Heart left ventricle (tissue), 16 donors: Measurements from ENCODE around the gene TYSND1. TPM values are rescaled to one million over a fixed set of nuclear protein-coding genes. Genes with fewer than 3 reads are reported as not detected.
A peak's percentile ranks its signal among the peaks of the same experiment; 100 is the strongest.

ENCODE experiments used
- ATAC-seq, 4 donors: fragments of 200-7000 bp; cut with Tn5 transposase; one replicate each; pipeline ENCODE4 v1.9.1; 2020 to 2022; ENCODE audit warnings: moderate library complexity in 4 of 4, mild to moderate bottlenecking in 3 of 4, moderate number of reproducible peaks in 1 of 4
- DNase-seq, 5 donors: peaks; one replicate each; pipeline ENCODE4 v3.0.0-alpha.2; 2020
- H3K27ac ChIP-seq, 12 donors: fragments of 200-600 bp; sonication (generic) in 4 of 12; one replicate each; pipeline versions ENCODE4 v1.5.0 to v1.8.0; 2016 to 2022; ENCODE audit warnings: mild to moderate bottlenecking in 2 of 12
- H3K27me3 ChIP-seq, 9 donors: fragments of 200-600 bp; sonication (generic) in 2 of 9; one replicate each; pipeline versions ENCODE4 v1.5.1 to v1.8.0; 2016 to 2022; ENCODE audit warnings: mild to moderate bottlenecking in 3 of 9
- H3K36me3 ChIP-seq, 9 donors: fragments of 200-600 bp; sonication (generic) in 2 of 9; one replicate each; pipeline versions ENCODE4 v1.5.0 to v1.8.0; 2018 to 2022; ENCODE audit warnings: mild to moderate bottlenecking in 2 of 9
- H3K4me1 ChIP-seq, 12 donors: fragments of 200-600 bp; sonication (generic) in 4 of 12; one replicate each; pipeline versions ENCODE4 v1.5.0 to v1.8.0; 2016 to 2022; ENCODE audit warnings: mild to moderate bottlenecking in 3 of 12
- H3K4me3 ChIP-seq, 12 donors: fragments of 200-600 bp; sonication (generic) in 4 of 12; one replicate each; pipeline versions ENCODE4 v1.5.0 to v1.8.0; 2017 to 2022; ENCODE audit warnings: mild to moderate bottlenecking in 9 of 12, moderate library complexity in 4 of 12
- H3K9me3 ChIP-seq, 12 donors: fragments of 200-600 bp; sonication (generic) in 4 of 12; one replicate each; pipeline versions ENCODE4 v1.5.0 to v1.8.0; 2016 to 2022; ENCODE audit warnings: mild to moderate bottlenecking in 1 of 12
- POLR2A ChIP-seq, 2 donors: fragments of 450-650 bp; IDR thresholded peaks; one replicate each; pipeline ENCODE4 v1.6.1; 2017; ENCODE audit warnings: antibody characterized with exemption in 2 of 2, mild to moderate bottlenecking in 2 of 2, moderate library complexity in 2 of 2
- WGBS, 4 donors: extraction: QIAGEN DNeasy Blood & Tissue Kit in 2 of 4; methylation state at CpG; one replicate each; pipeline versions ENCODE4 v1.1.5 to v1.1.7; 2013 to 2018; 5-methylcytosine and 5-hydroxymethylcytosine counted together
- intact Hi-C, 10 donors: fragments of 100-400 bp; cut with DNase I; formaldehyde crosslinking; loops; one replicate each; pipeline versions ENCODE4 v1.11.1 to v1.14.2; 2022
- long read RNA-seq, 3 donors: library from polyadenylated mRNA; unstranded; transcript quantifications; one replicate each; pipeline ENCODE4 v2.0.0, GENCODE V29; 2020 to 2021
- polyA plus RNA-seq, 2 donors: library from polyadenylated mRNA; stranded (reverse); fragments of 200-250 nt; gene quantifications; one replicate each; pipeline ENCODE4 v1.2.3, GENCODE V29; 2013
- total RNA-seq, 9 donors: library from RNA; depleted of rRNA in 2 of 9; stranded (reverse); fragments of >200 nt in 2 of 9; fragmentation: NEBNext Ultra II Directional in 3 of 9; extraction: Animal tissue kit (Norgen Biotek cat#: 25700) in 3 of 9; gene quantifications; one replicate each; pipeline versions ENCODE4 v1.1.0 to v1.2.4, GENCODE V29; 2016 to 2023
- TF ChIP-seq, protein P1 (sequence below), 12 donors: fragments of 200-600 bp; sonication (generic) in 4 of 12; IDR thresholded peaks; one replicate each; pipeline versions ENCODE4 v1.5.0 to v1.8.0; 2018 to 2022; ENCODE audit warnings: antibody characterized with exemption in 12 of 12, mild to moderate bottlenecking in 5 of 12
- donor health status: ischemic (EF 13 %, LVEDD 7.1; RV severe dilation, severe dysfunction).
- donor health status: healthy with polysubstance abuse.
- donor health status: DM: no; HTN: yes; CAD: no.
- donor health status: DM: no; HTN: no; CAD: no.
- donor health status: ischemic (EF 25% LVEDD 6.9; RV normal size, moderate dysfunction).
- donor health status: ischemic (EF 25% LVEDD 5.7; RV mildly dilated, moderate dysfunction).
- donor health status: healthy.
- donor health status: DM: yes; HTN: yes; CAD: no.
- donor health status: ischemic (EF 35%, LVEDD 5.7; RV mildly dilated, moderate dysfunction).
- donor health status: nonischemic (EF 11% LVEDD 7.7; RV severe dilation, severe dysfunction).
- donor health status: DM: yes; HTN: yes; CAD: no.
- donor health status: PGD.
- donor health status: ischemic (EF 29% LVEDD 5.4; RV normal size, mild dysfunction).
- donor health status: nonischemic (EF 23%, LVEDD 6.1; RV moderate dilation, normal function).

The TYSND1 gene, protein sequence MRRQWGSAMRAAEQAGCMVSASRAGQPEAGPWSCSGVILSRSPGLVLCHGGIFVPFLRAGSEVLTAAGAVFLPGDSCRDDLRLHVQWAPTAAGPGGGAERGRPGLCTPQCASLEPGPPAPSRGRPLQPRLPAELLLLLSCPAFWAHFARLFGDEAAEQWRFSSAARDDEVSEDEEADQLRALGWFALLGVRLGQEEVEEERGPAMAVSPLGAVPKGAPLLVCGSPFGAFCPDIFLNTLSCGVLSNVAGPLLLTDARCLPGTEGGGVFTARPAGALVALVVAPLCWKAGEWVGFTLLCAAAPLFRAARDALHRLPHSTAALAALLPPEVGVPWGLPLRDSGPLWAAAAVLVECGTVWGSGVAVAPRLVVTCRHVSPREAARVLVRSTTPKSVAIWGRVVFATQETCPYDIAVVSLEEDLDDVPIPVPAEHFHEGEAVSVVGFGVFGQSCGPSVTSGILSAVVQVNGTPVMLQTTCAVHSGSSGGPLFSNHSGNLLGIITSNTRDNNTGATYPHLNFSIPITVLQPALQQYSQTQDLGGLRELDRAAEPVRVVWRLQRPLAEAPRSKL
- total RNA-seq (1 to 10 TPM; 3.9 to 9.6 (median 5.4) TPM), polyA plus RNA-seq (1 to 10 TPM; 2.5 to 4.3 TPM)
- long read RNA-seq, donor 1, transcript TYSND1-201 (4 exons, 3,644 nt): major isoform, 8 of 21 reads
- long read RNA-seq, donor 1, partial matches to known transcripts: 5 of 21 reads
- long read RNA-seq, donor 1, other reads (novel, unspliced or antisense): 6 of 21 reads
- long read RNA-seq, donor 2, partial matches to known transcripts: 2 of 15 reads
- long read RNA-seq, donor 2, other reads (novel, unspliced or antisense): 10 of 15 reads
- long read RNA-seq, donor 3, transcript TYSND1-201 (4 exons, 3,644 nt): major isoform, 10 of 16 reads
- long read RNA-seq, donor 3, partial matches to known transcripts: 2 of 16 reads
- long read RNA-seq, donor 3, other reads (novel, unspliced or antisense): 3 of 16 reads

DNA sequence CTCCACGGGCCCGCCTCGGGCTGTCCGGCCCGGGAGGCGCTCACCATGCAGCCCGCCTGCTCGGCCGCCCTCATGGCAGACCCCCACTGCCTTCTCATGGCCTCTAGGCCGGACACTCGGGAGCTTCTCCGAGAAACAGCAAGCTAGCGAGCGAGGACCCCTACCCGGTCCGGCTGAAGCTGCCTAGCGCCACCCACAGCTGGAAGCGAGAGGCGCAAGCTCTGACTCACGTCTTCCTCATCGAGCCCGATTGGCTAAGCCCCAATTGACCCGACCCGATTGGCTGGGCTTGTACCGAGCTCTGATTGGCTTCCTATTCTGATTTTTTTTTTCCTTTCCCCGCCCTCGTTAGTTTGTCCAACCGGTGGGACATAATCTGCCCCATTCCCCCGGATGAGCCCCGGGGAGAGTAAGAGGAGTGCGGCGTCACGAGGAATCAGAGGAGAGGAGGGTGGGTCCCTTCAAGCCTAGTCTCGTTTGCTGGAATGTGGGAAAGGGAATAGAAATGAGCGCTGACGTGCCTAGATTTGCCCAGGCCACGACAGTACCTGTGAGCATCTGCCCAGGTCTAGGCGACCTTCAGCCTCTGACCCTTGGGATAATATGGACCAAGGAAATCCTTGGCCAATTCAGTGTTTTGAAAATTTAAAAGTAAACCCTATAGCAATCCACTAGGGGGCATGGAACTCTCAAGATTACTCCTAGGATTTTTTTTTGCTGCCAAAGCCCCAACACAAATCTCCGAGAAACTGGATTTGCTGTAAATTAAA, at the start of gene TYSND1:
Gene TYSND1 (minus strand): TSS at position 212 of the 770 bp plus-strand sequence. CDS start 114 bp downstream, at position 98.
- Histone ChIP-seq H3K9me3 (no peaks in the 10 kb centered on the region), H3K36me3 (peaks cover 0 to 36% (median 21%) of the 10 kb centered on the region in 9 donors), H3K27me3 (no peaks in the 10 kb centered on the region), H3K4me1 (peaks cover 0 to 33% (median 15%) of the 10 kb centered on the region in 12 donors), H3K4me3 (peak within 1 kb of the TSS; percentile 38 to 97 (median 80)), H3K27ac (peak within 1 kb of the TSS; percentile 73 to 95 (median 90))
- WGBS, 4 donors: 1 to 2% (median 1%) methylated on average over 25 to 39 of the region's 39 CpGs
- intact Hi-C loops: loop anchor here in 3 of 10 donors (1.0 to 2.0 kb wide), 2 partner anchors 24 to 30 kb away; partner anchors contain the start of gene SAR1A (in 1 of the 3)
- peak; percentile 91 to 97 (median 94) for ATAC-seq
- peak; percentile 13 to 88 for TF ChIP-seq POLR2A (IDR thresholded peaks at IDR 0.05)
- TF ChIP-seq, protein P1, sequence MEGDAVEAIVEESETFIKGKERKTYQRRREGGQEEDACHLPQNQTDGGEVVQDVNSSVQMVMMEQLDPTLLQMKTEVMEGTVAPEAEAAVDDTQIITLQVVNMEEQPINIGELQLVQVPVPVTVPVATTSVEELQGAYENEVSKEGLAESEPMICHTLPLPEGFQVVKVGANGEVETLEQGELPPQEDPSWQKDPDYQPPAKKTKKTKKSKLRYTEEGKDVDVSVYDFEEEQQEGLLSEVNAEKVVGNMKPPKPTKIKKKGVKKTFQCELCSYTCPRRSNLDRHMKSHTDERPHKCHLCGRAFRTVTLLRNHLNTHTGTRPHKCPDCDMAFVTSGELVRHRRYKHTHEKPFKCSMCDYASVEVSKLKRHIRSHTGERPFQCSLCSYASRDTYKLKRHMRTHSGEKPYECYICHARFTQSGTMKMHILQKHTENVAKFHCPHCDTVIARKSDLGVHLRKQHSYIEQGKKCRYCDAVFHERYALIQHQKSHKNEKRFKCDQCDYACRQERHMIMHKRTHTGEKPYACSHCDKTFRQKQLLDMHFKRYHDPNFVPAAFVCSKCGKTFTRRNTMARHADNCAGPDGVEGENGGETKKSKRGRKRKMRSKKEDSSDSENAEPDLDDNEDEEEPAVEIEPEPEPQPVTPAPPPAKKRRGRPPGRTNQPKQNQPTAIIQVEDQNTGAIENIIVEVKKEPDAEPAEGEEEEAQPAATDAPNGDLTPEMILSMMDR (IDR thresholded peaks at IDR 0.05): peak; percentile 52 to 89 (median 68)
- DNase-seq: peak; percentile 96 to 98 (median 97)

DNA sequence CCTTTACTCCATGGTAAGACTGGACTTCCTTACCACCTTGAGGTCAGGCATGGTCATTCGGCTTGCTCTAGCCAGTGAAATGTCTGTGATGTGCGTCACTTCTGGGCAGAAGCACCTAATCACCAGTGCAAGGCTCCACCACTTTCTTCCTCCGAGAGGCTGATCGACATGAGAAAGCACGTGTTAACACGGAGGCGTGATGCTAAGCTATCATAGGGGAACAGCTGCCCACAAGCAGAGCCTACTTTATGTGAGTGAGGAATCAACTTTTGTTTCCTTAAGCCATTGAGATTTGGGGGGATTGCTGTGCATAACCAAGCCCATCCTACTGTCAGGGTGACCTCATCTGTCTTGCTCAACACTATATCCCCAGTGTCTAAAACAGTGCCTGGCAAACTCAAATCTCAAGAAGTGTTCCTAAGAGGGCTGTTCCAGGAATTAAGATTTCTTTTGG, 46.9 kb upstream of the TYSND1 start:
- peak in 3 of 4 donors; percentile 27 to 69 (median 59) for ATAC-seq
- Histone ChIP-seq H3K27ac (peak overlapping the region in 1 of 12 donors; percentile 72), H3K9me3 (peaks cover 0 to 2% (median 0%) of the 10 kb centered on the region in 12 donors), H3K4me1 (peaks cover 0 to 37% (median 3%) of the 10 kb centered on the region in 12 donors), H3K4me3 (no peak overlapping the region), H3K36me3 (peaks cover 0 to 8% (median 2%) of the 10 kb centered on the region in 9 donors), H3K27me3 (no peaks in the 10 kb centered on the region)
- no peak for DNase-seq
- TF ChIP-seq, protein P1 (IDR thresholded peaks at IDR 0.05): no peak
- TF ChIP-seq POLR2A (IDR thresholded peaks at IDR 0.05): no peak
- WGBS, 4 donors: 84 to 94% (median 94%) methylated on average over 7 of the region's 7 CpGs
- intact Hi-C loops: no loop called here

DNA sequence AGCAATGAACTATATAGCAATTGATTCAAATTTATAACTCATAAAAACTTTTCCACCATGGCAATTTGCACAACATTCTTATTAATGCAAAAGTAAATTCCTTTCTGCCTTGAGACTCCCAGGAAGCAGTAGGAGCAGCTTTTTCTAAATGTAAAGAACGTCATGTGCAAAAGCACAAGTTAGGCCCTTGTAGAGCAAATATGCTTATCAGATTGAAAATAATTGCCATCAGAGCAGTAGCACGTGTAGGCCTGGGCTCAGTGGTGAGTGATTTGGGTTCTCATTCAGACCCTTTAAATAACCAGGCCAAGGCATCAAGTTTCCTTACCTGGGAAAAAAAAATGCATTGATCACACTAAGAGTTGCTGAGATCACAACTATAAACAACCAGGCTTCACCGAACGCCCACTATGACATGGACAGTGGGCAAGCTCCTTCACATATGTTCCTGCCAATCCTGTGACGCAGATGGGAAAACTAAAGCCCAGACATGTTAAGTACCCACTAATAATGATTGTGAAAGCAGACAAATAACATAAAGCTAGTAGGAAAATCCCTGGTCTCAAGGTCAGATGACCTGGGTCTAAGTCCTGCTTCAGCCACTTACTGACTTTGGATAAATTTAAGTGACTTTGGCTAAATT, 45.9 kb upstream of the TYSND1 start:
- Histone ChIP-seq H3K27ac (peak overlapping the region in 1 of 12 donors; percentile 72), H3K4me1 (peaks cover 0 to 37% (median 3%) of the 10 kb centered on the region in 12 donors), H3K27me3 (no peaks in the 10 kb centered on the region), H3K36me3 (no peaks in the 10 kb centered on the region), H3K4me3 (no peak overlapping the region), H3K9me3 (no peaks in the 10 kb centered on the region)
- no peak for DNase-seq
- WGBS, 4 donors: 84 to 89% (median 87%) methylated on average over 5 of the region's 5 CpGs
- TF ChIP-seq, protein P1 (IDR thresholded peaks at IDR 0.05): no peak
- no peak for TF ChIP-seq POLR2A (IDR thresholded peaks at IDR 0.05)
- ATAC-seq: no peak
- intact Hi-C loops: no loop called here
